Suprapubic skin (tissue), 3 donors: ENCODE results near the gene CAMK1.

Experiments used
- CTCF ChIP-seq, 2 donors: fragments of 200-600 bp in 1 of 2; fragments of 450-650 bp in 1 of 2; sonication (generic) in 1 of 2; IDR thresholded peaks; one replicate each; pipeline ENCODE4 v1.5.1; 2016 to 2019; ENCODE audit warnings: antibody characterized with exemption in 2 of 2, mild to moderate bottlenecking in 1 of 2, moderate library complexity in 1 of 2
- POLR2A ChIP-seq, 2 donors: fragments of 450-650 bp; IDR thresholded peaks; one replicate each; pipeline ENCODE4 v1.6.1; 2017; ENCODE audit warnings: antibody characterized with exemption in 2 of 2, mild to moderate bottlenecking in 2 of 2, moderate library complexity in 2 of 2

GRCh38 chr3:9768141-9768775 lies 1.5 kb downstream of the CAMK1 start:
- TF ChIP-seq CTCF (IDR thresholded peaks at IDR 0.05) (no peak), POLR2A (IDR thresholded peaks at IDR 0.05) (no peak)
